CD14-positive monocyte (primary cell): Measurements from ENCODE around the gene ZNF511. TPM values are rescaled to one million over a fixed set of nuclear protein-coding genes. Genes with fewer than 3 reads are reported as not detected.

Experiments
- DNase-seq, 3 donors: peaks; one replicate each; pipeline ENCODE4 v3.0.0-alpha.2; 2011 to 2022
- H2AFZ ChIP-seq: 2 replicates; pipeline ENCODE4 v1.6.0; 2012; ENCODE audit warnings: mild to moderate bottlenecking, low read depth, low read length, inconsistent platforms; ENCODE audit not compliant: insufficient read depth, poor library complexity, severe bottlenecking
- H3K27ac ChIP-seq, 2 donors: 1 replicate in 1 of 2; 2 replicates in 1 of 2; pipeline ENCODE4 v1.5.1; 2012 to 2013; ENCODE audit warnings: low read length in 2 of 2, control low read depth in 1 of 2, inconsistent platforms in 1 of 2, low read depth in 1 of 2, mild to moderate bottlenecking in 1 of 2
- H3K27me3 ChIP-seq, 2 donors: one replicate each; pipeline versions ENCODE4 v1.6.0 to v1.6.1; 2011 to 2013; ENCODE audit warnings: low read length in 2 of 2; ENCODE audit not compliant: control insufficient read depth in 2 of 2, insufficient read depth in 2 of 2
- H3K36me3 ChIP-seq, 2 donors: replicated peaks in 1 of 2; 1 replicate in 1 of 2; 2 replicates in 1 of 2; pipeline versions ENCODE4 v1.5.1 to v1.6.1; 2012 to 2013; ENCODE audit warnings: low read length in 2 of 2, control low read depth in 1 of 2, inconsistent platforms in 1 of 2, mild to moderate bottlenecking in 1 of 2; ENCODE audit not compliant: insufficient read depth in 2 of 2, control insufficient read depth in 1 of 2
- H3K4me1 ChIP-seq, 2 donors: 1 replicate in 1 of 2; 2 replicates in 1 of 2; pipeline versions ENCODE4 v1.5.1 to v1.6.1; 2012 to 2013; ENCODE audit warnings: low read length in 2 of 2, control low read depth in 1 of 2, inconsistent platforms in 1 of 2, mild to moderate bottlenecking in 1 of 2, moderate library complexity in 1 of 2; ENCODE audit not compliant: insufficient read depth in 2 of 2, control insufficient read depth in 1 of 2
- H3K4me2 ChIP-seq: replicated peaks from 2 replicates; pipeline ENCODE3; 2012; ENCODE audit warnings: low read length, moderate library complexity, mild to moderate bottlenecking; ENCODE audit not compliant: poor library complexity, severe bottlenecking; ENCODE audit errors: extremely low read depth
- H3K4me3 ChIP-seq, 3 experiments: fragments of 200-600 bp in 1 of 3; sonication (generic) in 1 of 3; replicated peaks in 1 of 3; 1 replicate in 2 of 3; 2 replicates in 1 of 3; pipeline ENCODE4 v1.5.1; 2011 to 2013; ENCODE audit warnings: low read length in 3 of 3, mild to moderate bottlenecking in 3 of 3, control low read depth in 2 of 3, low read depth in 2 of 3, inconsistent platforms in 1 of 3, moderate library complexity in 1 of 3
- H3K79me2 ChIP-seq: 2 replicates; pipeline ENCODE4 v1.6.0; 2012; ENCODE audit warnings: mild to moderate bottlenecking, control low read depth, inconsistent platforms, low read length, moderate library complexity; ENCODE audit not compliant: insufficient read depth
- H3K9ac ChIP-seq: 2 replicates; pipeline ENCODE4 v1.6.0; 2017; ENCODE audit warnings: low read length, mild to moderate bottlenecking; ENCODE audit not compliant: insufficient read depth, poor library complexity, severe bottlenecking
- H3K9me3 ChIP-seq, 2 donors: replicated peaks in 1 of 2; 1 replicate in 1 of 2; 2 replicates in 1 of 2; pipeline versions ENCODE4 v1.5.1 to v1.6.1; 2012 to 2013; ENCODE audit warnings: low read length in 2 of 2, control low read depth in 1 of 2; ENCODE audit not compliant: control insufficient read depth in 1 of 2, insufficient read depth in 1 of 2
- H4K20me1 ChIP-seq: 2 replicates; pipeline ENCODE4 v1.6.0; 2012; ENCODE audit warnings: mild to moderate bottlenecking, low read length, control low read depth, moderate library complexity; ENCODE audit not compliant: insufficient read depth
- H3K27ac Mint-ChIP-seq, 7 donors: one replicate each; pipeline ENCODE4 v1.8.0; 2020; ENCODE audit warnings: mild to moderate bottlenecking in 7 of 7, mixed read lengths in 7 of 7, moderate library complexity in 6 of 7, inconsistent platforms in 2 of 7
- H3K27me3 Mint-ChIP-seq, 3 donors: one replicate each; pipeline ENCODE4 v1.8.0; 2021 to 2022; ENCODE audit warnings: low read depth in 3 of 3, mild to moderate bottlenecking in 3 of 3, mixed read lengths in 3 of 3, moderate library complexity in 3 of 3, inconsistent platforms in 1 of 3
- H3K36me3 Mint-ChIP-seq, 2 donors: one replicate each; pipeline ENCODE4 v1.8.0; 2020; ENCODE audit warnings: mixed read lengths in 2 of 2, inconsistent platforms in 1 of 2, mild to moderate bottlenecking in 1 of 2
- H3K4me1 Mint-ChIP-seq: one replicate; pipeline ENCODE4 v1.8.0; 2020; ENCODE audit warnings: mild to moderate bottlenecking, mixed read lengths
- H3K4me3 Mint-ChIP-seq, 2 donors: one replicate each; pipeline ENCODE4 v1.8.0; 2020; ENCODE audit warnings: mild to moderate bottlenecking in 2 of 2, mixed read lengths in 2 of 2, moderate library complexity in 1 of 2
- H3K9me3 Mint-ChIP-seq, 7 donors: one replicate each; pipeline ENCODE4 v1.8.0; 2020 to 2022; ENCODE audit warnings: mixed read lengths in 7 of 7, mild to moderate bottlenecking in 6 of 7, moderate library complexity in 6 of 7, inconsistent platforms in 2 of 7
- CTCF ChIP-seq: fragments of 200-600 bp; IDR thresholded peaks from one replicate; pipeline ENCODE4 v1.8.0; 2022; ENCODE audit warnings: antibody characterized with exemption, mild to moderate bottlenecking
- WGBS: methylation state at CpG from one replicate; pipeline ENCODE4 v1.1.5; 2013; ENCODE audit warnings: missing lambda C conversion rate; ENCODE audit not compliant: insufficient coverage; 5-methylcytosine and 5-hydroxymethylcytosine counted together
- intact Hi-C, 2 donors: fragments of 100-400 bp; cut with micrococcal nuclease; formaldehyde crosslinking; loops; one replicate each; pipeline versions ENCODE4 v1.15.0 to v1.15.1; 2023
- polyA plus RNA-seq, 3 donors: library from polyadenylated mRNA; depleted of rRNA in 1 of 3; unstranded in 2 of 3; stranded (reverse) in 1 of 3; fragments of 300-500 nt in 2 of 3; fragments of >200 nt in 1 of 3; fragmentation: Illumina TruSeq in 2 of 3; gene quantifications; 1 replicate in 2 of 3; 2 replicates in 1 of 3; pipeline ENCODE4 v1.2.3, GENCODE V29; 2012 to 2021

ZNF511 gene
- polyA plus RNA-seq, 3 donors: 30.3 to 118 (median 84.7) TPM

- Histone ChIP-seq H3K4me1 (peaks cover 7 to 12% of the 10 kb centered on the region in 2 donors), H3K27ac (no peak overlapping the region), H3K4me3 (peak overlapping the region in 1 of 3 experiments; percentile 44), H3K9me3 (peaks cover 5 to 33% of the 10 kb centered on the region in 2 donors), H3K36me3 (no peaks in the 10 kb centered on the region), H3K9ac (peak overlapping the region; percentile 8), H4K20me1 (no peaks in the 10 kb centered on the region), H3K27me3 (peaks cover 11 to 63% of the 10 kb centered on the region in 2 donors), H3K4me2 (peak overlapping the region; percentile 48), H2AFZ (peak overlapping the region; percentile 41), H3K79me2 (no peaks in the 10 kb centered on the region)
- Mint-ChIP-seq H3K27ac (no peak overlapping the region), H3K4me3 (peak overlapping the region; percentile 9 to 70), H3K27me3 (peaks cover 32 to 48% (median 43%) of the 10 kb centered on the region in 3 donors), H3K36me3 (no peaks in the 10 kb centered on the region), H3K4me1 (peaks cover 7% of the 10 kb centered on the region), H3K9me3 (peaks cover 0 to 18% (median 7%) of the 10 kb centered on the region in 7 donors)
- intact Hi-C loops: no loop called here
- WGBS: 2% methylated on average over 57 of the region's 75 CpGs
- DNase-seq: peak; percentile 28 to 68 (median 44)
- no peak for TF ChIP-seq CTCF
These were observed 26.8 kb downstream of the ZNF511 start for GRCh38 chr10:133335246-133336117.

GRCh38 chr10:133336118-133336576 is 27.4 kb downstream of the ZNF511 start:
- peaks cover 7 to 12% of the 10 kb centered on the region in 2 donors for H3K4me1 ChIP-seq
- H3K27me3 Mint-ChIP-seq: peaks cover 28 to 43% (median 38%) of the 10 kb centered on the region in 3 donors
- 9% methylated on average over 34 of the region's 41 CpGs for WGBS
- DNase-seq: no peak
- H3K36me3 ChIP-seq: no peaks in the 10 kb centered on the region
- intact Hi-C loops: no loop called here
- no peaks in the 10 kb centered on the region for H4K20me1 ChIP-seq
- peak overlapping the region; percentile 48 for H3K4me2 ChIP-seq
- H3K36me3 Mint-ChIP-seq: no peaks in the 10 kb centered on the region
- peaks cover 0 to 18% (median 8%) of the 10 kb centered on the region in 7 donors for H3K9me3 Mint-ChIP-seq
- H3K27ac Mint-ChIP-seq: no peak overlapping the region
- H3K9me3 ChIP-seq: peaks cover 5 to 33% of the 10 kb centered on the region in 2 donors
- H3K27me3 ChIP-seq: peaks cover 11 to 58% of the 10 kb centered on the region in 2 donors
- TF ChIP-seq CTCF: no peak
- no peaks in the 10 kb centered on the region for H3K79me2 ChIP-seq
- no peak overlapping the region for H3K27ac ChIP-seq
- no peak overlapping the region for H2AFZ ChIP-seq
- no peak overlapping the region for H3K4me3 Mint-ChIP-seq
- H3K4me3 ChIP-seq: peak overlapping the region in 1 of 3 experiments; percentile 44
- no peak overlapping the region for H3K9ac ChIP-seq
- peaks cover 7% of the 10 kb centered on the region for H3K4me1 Mint-ChIP-seq
